ENCODE results near the gene ZBTB46. TPM values are rescaled to one million over a fixed set of nuclear protein-coding genes. Genes with fewer than 3 reads are reported as not detected.
"Not testable (repeated sequence)": the region's sequence is repeated elsewhere in the genome, so short reads cannot be mapped to it uniquely, and the experiment has no call there.

ZBTB46 gene
- total RNA-seq, 1 donor from 2014 or later, result 13.1 TPM

DNA sequence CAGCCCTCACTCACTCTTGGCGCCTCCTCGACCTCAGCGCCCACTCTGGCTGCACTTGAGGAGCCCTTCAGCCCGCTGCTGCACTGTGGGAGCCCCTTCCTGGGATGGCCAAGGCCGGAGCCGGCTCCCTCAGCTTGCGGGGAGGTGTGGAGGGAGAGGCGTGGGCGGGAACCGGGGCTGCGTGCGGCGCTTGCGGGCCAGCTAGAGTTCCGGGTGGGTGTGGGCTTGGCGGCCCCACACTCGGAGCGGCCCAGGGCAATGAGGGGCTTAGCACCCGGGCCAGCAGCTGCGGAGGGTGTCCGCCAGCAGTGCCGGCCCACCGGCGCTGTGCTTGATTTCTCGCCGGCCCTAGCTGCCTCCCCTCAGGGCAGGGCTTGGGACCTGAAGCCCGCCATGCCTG lies 30.7 kb downstream of the ZBTB46 start:
- intact Hi-C loops (cut with micrococcal nuclease); ATAC-seq; DNase-seq: not testable (repeated sequence)

DNA sequence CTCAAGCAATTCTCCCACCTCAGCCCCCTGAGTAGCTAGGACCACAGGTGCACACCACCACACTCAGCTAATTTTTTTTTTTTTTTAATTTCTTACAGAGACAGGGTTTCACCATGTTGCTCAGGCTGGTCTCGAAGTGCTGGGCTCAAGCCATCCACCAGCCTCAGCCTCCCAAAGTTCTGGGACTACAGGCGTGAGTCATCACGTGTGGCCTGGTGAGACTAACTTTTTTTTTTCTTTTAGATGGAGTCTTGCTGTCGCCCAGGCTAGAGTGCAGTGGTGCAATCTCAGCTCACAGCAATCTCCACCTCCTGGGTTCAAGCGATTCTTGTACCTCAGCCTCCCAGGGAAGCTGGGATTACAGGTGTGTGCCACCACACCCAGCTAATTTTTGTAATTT lies 31.9 kb downstream of the ZBTB46 start:
- intact Hi-C loops (cut with micrococcal nuclease); DNase-seq: not testable (repeated sequence)
- ATAC-seq, result peak; percentile 10

DNA sequence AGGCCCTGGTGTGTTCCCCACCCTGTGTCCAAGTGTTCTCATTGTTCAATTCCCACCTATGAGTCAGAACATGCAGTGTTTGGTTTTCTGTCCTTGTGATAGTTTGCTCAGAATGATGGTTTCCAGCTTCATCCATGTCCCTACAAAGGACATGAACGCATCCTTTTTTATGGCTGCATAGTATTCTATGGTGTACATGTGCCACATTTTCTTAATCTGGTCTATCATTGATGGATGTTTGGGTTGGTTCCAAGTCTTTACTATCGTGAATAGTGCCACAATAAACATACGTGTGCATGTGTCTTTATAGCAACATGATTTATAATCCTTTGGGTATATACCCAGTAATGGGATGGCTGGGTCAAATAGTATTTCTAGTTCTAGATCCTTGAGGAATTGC lies 33.9 kb downstream of the ZBTB46 start:
- intact Hi-C loops (cut with micrococcal nuclease); DNase-seq: not testable (repeated sequence)

DNA sequence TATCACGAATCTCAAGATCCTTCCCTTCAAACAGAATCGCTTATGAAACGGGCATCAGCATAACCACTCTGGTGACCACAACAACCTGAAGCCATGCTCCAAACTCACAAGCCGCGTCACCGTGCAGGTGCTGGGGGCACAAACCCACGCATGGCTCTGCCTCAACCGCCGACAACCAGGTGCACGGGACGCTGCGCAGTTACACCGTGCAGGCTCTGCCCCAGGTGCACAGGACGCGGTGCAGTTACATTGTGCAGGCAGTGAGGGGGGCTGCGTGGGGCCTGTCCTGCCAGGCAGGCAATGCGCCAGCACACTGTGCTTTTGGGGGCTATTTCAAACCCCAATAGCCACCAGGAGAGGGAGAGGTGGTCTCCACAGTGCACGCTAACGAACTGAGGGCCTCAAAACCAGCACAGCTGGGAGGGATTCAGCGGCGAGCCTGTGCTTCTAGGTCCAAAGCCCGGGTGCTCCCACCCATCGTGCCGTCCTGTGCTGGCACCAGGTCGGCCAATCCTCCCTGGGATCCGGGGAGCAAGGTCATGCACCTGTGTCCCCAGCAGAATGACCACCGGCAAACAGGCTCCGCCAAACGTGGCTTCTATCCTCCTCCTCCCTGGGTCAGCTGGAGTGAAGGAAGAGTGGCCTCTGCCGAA lies 35.8 kb downstream of the ZBTB46 start:
- DNase-seq (no peak), ATAC-seq (no peak)
- intact Hi-C loops (cut with micrococcal nuclease), result no loop called here

More for the DNA sequence above, 33.9 kb downstream of the ZBTB46 start:
- not testable (repeated sequence) for ATAC-seq

DNA sequence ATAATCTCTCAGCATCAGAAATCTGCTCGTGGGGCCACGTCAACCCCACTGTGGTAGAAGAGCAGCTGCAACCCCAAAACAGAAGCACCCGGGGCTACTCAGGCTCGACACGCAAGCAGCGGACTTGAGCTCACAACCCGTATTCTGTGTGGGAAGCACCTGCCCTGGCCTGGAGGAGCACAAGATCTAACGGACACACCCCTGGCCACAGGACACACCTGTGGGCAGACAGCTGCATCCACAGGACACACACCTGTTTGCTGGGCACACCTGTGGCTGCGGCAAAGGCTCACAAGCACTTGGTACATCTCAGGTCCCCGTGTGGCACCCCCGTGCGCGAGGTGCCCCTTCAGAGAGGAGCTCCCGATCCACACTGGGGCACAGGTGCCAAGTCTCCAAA lies 36.5 kb downstream of the ZBTB46 start:
- ATAC-seq (no peak), DNase-seq (no peak)
- intact Hi-C loops (cut with micrococcal nuclease), result no loop called here

DNA sequence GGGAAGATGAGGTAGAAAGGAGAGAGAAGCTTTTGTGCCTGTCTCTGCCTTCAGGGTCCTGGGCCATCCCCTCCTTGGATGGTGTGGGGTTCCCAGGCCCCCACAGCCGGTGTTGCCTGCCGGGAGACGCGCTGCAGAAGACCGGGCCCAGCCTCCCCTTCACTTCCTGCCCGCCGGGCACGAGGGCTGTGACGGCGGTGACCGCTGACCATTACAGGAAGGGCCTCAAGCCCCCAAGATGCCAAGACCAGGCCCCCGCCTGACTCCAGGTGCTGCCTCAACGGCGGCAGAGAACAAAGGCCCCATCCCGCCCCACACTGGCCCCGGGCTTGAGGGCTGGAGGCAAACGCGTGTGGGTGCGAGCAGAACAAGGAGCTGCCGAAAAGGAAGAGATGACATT lies 38.2 kb downstream of the ZBTB46 start:
- ATAC-seq, result no peak

DNA sequence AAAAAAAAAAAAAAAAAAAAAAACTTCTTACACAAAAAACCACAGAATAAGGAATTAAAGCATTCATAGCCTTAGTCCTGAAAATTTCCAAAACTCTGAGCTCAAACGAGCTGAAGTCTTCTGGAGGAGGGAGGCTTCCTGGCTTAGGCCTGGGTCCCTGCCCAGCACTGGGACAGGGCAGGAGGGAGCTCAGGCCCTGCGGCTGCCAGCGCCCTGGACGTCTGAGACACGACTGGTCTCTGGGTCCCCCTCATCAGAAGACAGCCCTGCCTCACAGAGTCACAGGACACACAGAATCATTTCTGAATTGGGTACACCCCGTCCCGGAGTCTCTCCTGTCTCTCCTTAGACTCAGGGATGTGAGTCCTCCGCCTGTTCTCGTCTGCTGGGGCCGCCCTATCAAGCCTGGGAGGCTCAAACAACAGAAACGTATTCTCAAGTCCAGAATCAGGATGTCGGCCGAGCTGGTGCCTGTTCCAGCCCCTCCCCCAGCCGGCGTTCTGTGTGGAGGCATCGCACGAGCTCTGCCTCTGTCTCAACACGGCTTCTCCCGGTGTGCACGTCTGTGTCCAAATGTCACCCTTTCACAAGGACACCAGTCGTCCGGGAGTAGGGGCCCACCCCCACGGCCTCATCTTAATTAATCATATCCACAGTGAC lies 39.4 kb downstream of the ZBTB46 start:
- peak; percentile 20 for ATAC-seq
- intact Hi-C loops (cut with micrococcal nuclease), result no loop called here
- peak; percentile 80 for DNase-seq

More for the DNA sequence above, 38.2 kb downstream of the ZBTB46 start:
- intact Hi-C loops (cut with micrococcal nuclease), result no loop called here
- DNase-seq, result no peak

DNA sequence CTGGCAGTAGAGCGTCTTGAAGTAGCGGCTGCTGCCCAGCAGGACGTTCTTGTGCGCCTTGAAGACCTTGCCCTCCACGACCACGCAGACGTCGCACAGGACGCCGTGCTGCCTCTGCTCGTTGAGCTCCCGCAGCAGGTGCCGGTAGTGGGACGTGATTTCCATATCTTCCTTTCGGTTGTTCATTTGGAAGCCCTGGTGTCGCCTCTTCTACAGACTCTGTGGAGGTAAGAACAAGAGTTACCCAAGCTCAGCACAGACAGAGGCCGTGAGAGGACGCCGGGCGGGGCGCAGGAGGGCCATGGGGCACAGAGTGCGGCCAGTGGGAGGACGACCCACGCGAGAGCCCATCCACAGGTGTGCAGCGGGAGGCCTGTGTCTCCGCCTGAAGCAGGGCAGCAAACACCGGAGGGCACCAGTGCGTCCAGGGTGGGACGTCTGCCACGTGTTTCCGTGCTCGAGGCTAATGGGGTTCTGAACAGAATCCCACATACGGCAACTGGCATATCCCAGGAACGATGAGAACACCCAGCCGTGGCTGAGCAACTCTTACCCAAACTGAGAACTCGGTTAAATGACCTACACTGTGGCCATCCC lies 40.4 kb downstream of the ZBTB46 start:
- ATAC-seq (no peak), DNase-seq (no peak)
- intact Hi-C loops (cut with micrococcal nuclease), result no loop called here

DNA sequence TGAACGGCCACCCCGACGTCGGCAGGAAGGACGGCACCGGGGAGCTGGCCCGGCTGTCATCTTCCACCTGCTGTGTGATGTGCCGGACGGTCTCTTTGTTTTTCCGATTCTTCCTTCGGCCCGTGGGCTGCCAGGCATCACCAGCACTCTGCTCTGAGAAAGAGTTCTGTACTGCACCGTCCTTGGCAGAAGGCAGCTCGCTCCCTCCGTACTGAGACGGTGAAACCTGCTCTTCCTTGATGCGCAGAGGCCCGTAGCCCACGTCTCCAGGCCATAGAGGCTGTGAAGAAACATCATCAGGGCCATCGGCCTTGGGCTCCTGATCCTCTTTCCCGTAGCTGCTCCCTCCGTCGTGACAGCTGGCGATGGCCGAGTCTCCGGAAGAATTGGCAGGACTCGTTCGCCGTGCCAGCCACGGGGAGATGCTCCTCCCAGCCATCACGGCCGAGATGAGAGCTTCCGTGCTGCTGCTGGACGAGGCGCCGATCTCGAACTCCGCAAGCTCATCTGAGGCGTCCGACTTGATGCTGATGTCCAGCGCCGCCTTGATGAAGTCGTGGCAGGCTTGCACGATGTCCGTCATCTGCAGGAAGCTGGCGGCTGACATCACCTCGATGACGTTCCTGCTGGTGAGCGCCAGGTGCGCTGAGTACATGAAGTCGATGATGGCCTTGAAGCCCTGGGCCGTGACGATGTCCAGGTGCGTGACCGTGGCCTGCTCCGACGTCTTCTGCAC lies 41.1 kb downstream of the ZBTB46 start:
- ATAC-seq (no peak), DNase-seq (no peak)
- intact Hi-C loops (cut with micrococcal nuclease), result loop anchor here (10.0 kb wide), 1 partner anchor 75 kb away; the partner anchor contains the start of genes ABHD16B and TPD52L2

DNA sequence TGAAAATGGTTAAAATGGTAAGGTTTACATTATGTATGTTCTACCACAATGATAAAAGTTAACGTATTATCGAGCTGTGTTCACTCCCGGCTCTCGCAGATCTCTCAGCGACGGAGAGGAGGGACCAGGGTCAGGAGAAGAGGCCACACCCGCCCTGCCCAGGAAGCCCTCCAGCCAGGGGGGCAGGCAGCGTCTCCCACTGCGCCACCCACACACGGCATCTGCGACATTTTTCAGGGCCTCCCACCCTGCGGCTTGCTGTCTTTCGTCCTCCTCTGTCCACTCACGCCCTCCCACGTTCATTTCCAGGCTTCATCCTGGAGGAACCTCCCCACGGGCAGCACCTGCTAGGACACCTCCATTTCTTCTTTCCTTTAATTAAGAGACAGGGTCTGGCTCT lies 43.3 kb downstream of the ZBTB46 start:
- ATAC-seq (peak; percentile 43), DNase-seq (no peak)

DNA sequence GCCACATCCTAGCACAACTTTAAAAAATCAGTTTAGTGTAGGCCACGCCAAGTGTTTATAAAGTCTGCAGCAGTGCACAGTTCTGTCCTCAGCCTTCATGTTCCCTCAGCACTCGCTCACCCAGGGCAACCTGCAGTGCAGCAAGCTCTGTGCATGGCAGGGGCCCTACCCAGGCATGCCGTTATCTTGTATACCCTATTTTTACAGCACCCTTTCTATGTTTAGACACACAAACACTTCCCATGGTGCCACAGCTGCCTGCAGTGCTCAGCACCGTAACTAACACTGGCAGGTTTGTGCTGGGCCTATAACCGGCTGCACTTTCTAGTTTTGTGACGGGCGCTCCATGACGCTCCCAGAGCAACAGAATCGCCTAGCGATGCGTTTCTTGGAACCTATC lies 43.8 kb downstream of the ZBTB46 start:
- DNase-seq (peak; percentile 80), ATAC-seq (peak; percentile 92)
- intact Hi-C loops (cut with micrococcal nuclease), result loop anchor here (10.0 kb wide), 1 partner anchor 77 kb away; the partner anchor contains the start of genes ABHD16B and TPD52L2

More for the DNA sequence above, 43.3 kb downstream of the ZBTB46 start:
- intact Hi-C loops (cut with micrococcal nuclease), result loop anchor here (10.0 kb wide), 1 partner anchor 77 kb away; the partner anchor contains the start of genes ABHD16B and TPD52L2

DNA sequence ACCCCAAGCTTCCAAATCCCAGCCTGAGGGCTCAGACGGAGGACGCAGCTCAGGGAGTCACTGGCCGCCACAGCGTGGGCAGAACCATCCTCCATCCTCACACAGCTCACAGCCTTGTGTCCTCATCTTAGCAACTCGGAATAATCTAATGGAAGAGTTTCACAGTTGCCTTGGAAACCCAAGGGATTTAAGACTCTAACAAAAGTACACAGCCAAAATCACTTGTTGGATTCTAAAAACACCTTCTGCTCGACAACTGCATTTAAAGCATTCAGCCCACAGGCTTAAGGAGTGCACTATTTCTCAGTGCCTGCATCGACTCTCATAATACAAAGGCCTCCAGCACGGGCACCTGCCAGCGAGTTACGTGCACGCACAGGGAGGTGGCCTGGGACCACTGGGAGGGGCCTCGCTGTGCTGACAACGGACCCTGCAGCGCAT lies 45.4 kb downstream of the ZBTB46 start:
- no peak for ATAC-seq
- DNase-seq, result no peak
- intact Hi-C loops (cut with micrococcal nuclease), result loop anchor here (10.0 kb wide), 1 partner anchor 79 kb away; the partner anchor contains the start of genes ABHD16B and TPD52L2

DNA sequence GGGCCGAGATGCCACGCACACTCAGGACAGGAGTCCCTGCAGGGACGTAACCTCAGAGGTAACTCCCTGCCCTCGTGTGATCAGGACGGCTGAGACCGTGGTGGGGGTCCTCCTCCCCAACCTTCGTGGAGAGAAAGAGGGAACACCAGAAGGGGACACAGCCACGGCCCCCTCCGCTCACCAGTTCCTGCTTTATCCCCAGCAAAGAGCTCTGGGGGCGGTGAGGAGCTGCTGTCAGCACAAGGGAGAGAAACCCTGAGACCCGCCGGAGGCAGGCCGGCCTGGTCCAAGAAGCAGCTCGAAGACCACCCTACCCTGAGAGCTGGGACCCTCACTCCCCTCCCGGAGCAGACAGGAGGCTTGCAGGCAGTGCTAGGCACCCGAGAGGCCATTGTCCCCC lies 47.1 kb downstream of the ZBTB46 start:
- ATAC-seq (no peak), DNase-seq (no peak)
- intact Hi-C loops (cut with micrococcal nuclease), result loop anchor here (10.0 kb wide), 1 partner anchor 81 kb away; the partner anchor contains the start of genes ABHD16B and TPD52L2

DNA sequence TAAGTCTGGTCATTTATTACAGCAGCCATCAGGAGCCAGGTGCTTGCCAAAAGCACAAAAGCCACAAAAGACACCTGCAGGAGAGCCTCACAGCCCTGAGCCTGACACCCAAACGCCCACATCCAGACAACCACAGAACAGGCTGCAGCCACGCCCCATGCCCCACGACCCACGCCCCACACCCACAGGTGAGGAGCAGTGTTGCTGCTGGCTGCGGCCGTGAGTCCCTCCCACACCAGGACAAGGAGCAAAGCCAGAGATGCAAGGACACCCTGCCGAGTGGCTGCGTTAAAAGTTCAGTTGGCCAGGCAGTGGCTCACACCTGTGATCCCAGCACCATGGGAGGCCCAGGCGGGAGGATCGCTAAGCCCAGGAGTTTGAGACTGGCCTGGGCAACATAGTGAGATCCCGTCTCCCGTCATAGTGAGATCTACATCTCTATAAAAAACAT lies 48.5 kb downstream of the ZBTB46 start:
- intact Hi-C loops (cut with micrococcal nuclease), result loop anchor here (10.0 kb wide), 1 partner anchor 82 kb away; the partner anchor contains the start of genes ABHD16B and TPD52L2
- ATAC-seq, result no peak
- no peak for DNase-seq

DNA sequence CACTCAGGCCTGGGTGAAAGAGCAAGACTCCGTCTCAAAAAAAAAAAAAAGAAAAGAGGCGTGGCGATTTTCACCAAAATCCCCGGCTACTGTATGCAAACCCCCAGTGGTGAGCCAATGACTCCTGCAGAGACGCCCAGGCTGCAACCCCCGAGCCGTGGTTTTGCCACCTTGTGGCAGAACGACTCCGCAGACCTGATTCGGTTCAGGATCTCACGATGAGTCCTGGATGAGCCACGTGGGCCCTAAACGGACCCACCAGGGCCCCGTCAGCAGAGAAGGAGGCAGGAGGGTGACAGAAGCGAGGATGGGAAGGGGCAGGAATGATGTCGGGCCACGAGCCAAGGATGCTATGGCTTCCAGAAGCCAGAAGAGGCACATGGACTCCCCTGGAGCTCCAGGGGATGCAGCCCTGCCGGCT lies 49.0 kb downstream of the ZBTB46 start:
- intact Hi-C loops (cut with micrococcal nuclease), result loop anchor here (10.0 kb wide), 1 partner anchor 83 kb away; the partner anchor contains the start of genes ABHD16B and TPD52L2
- DNase-seq (no peak), ATAC-seq (no peak)

DNA sequence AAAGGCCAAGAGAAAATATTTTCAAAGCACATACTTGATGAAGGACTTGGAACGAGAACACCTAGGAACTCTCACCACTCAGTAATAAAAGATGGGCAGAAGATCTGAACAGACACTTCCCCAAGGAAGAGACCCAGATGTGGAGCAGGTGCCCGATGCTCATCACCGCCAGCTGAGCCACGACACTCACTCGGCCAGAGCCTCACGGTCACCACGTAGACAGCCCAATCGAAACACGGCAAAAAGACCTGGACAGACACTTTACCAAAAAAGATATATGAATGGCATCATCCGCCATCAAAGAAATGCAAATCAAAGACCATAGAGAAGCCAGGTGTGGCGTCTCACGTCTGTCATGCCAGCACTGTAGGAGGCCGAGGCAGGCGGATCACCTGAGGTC lies 49.9 kb downstream of the ZBTB46 start:
- intact Hi-C loops (cut with micrococcal nuclease), result loop anchor here (10.0 kb wide), 1 partner anchor 84 kb away; the partner anchor contains the start of genes ABHD16B and TPD52L2
- DNase-seq (no peak), ATAC-seq (no peak)

DNA sequence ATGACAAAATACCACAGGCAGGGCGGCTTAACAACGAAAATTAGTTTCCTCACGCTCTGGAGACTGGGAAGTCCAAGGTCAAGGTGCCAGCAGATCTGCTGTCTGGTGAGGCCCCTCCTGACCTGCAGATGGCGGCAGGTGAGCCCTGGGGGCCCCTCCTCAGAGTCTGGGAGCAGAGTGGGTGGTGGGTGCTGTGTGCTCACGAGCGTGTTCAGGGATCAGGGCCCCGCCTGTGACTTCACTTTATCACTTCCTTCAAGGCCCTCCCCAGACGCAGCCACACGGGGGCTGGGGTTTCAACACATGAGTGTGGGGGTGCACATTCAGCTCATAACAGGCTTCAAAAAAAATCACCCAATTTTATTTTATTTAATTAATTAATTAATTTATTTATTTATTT lies 52.2 kb downstream of the ZBTB46 start:
- ATAC-seq (no peak), DNase-seq (no peak)
- intact Hi-C loops (cut with micrococcal nuclease), result no loop called here

DNA sequence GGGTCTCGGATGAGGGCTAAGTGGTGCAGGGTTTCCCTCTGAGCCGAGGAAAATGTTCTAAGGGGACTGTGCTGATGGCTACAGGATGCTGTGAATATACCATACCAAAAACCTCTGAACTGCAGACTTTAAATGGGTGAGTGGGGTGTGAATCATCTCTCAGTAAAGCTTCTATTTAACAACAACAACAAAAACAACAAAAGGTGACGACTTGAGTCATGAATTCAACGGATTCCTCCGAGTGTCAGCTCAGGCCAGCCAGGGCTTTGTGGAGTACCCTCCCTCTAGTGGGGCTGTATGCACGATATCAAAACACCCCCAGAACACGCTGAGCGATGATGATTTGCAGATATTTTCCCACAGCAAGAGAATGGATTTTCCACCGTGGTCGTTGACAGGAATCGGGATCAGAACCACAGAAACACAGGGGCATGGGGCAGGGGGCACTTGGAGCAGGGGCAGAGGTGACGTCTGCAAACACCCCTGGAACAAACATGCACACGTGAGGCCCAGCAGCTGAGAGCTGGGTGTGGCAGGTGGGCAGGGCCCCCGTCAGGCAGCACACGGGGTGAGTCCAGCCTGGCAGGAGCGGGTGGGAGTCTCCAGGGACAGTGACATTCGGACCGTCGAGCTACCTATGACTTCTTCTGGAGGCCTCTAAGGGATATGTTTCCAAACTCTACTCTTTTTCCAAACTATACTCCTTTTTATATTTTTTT lies 52.9 kb downstream of the ZBTB46 start:
- ATAC-seq (no peak), DNase-seq (no peak)
- intact Hi-C loops (cut with micrococcal nuclease), result no loop called here

Measured in left ventricle myocardium superior (tissue), 1 donor.